ENCODE results near the gene SYCE1L. TPM values are rescaled to one million over a fixed set of nuclear protein-coding genes. Genes with fewer than 3 reads are reported as not detected.

SYCE1L gene
- total and polyA plus RNA-seq, 2 of the 4 experiments (the other 2 are of a cell fraction): 0.10 TPM; not detected in 1

GRCh38 chr16:77246150-77246549 is 46.9 kb downstream of the SYCE1L start:
- Histone ChIP-seq H3K9ac (ENCODE audit: low read depth, low read length) (no peak overlapping the region), H3K4me1 (ENCODE audit: control insufficient read depth, insufficient read depth, low read length) (no peaks in the 10 kb centered on the region), H3K4me3 (ENCODE audit: insufficient read depth, low read depth, low read length) (no peak overlapping the region), H3K56ac (ENCODE audit: extremely low read depth, insufficient read depth, low read length) (no peak overlapping the region), H2AFZ (replicated peaks; ENCODE audit: low read length, poor library complexity) (no peak overlapping the region), H2AK5ac (ENCODE audit: low read depth, low read length) (no peak overlapping the region), H4K5ac (ENCODE audit: low read depth, low read length) (no peak overlapping the region), H3K9me1 (ENCODE audit: insufficient read depth, low read length) (no peaks in the 10 kb centered on the region), H3K18ac (ENCODE audit: low read depth, low read length) (no peak overlapping the region), H3K27ac (ENCODE audit: insufficient read depth, low read length) (no peak overlapping the region), H2BK15ac (ENCODE audit: low read depth, low read length) (no peak overlapping the region), H4K8ac (ENCODE audit: low read depth in 2 of 2, low read length in 2 of 2) (no peak overlapping the region), H4K20me1 (ENCODE audit: insufficient read depth, low read length) (no peaks in the 10 kb centered on the region), H3K9me3 (ENCODE audit: control insufficient read depth, insufficient read depth, low read length) (no peaks in the 10 kb centered on the region), H2BK5ac (ENCODE audit: low read depth, low read length, poor library complexity, severe bottlenecking) (no peak overlapping the region), H3K36me3 (ENCODE audit: control insufficient read depth, insufficient read depth, low read length) (no peaks in the 10 kb centered on the region), H3K79me1 (ENCODE audit: low read depth in 1 of 2, low read length in 2 of 2) (no peaks in the 10 kb centered on the region), H3K27me3 (ENCODE audit: control insufficient read depth, insufficient read depth, low read length) (no peaks in the 10 kb centered on the region), H3K4me2 (ENCODE audit: low read depth, low read length) (no peak overlapping the region), H2BK20ac (ENCODE audit: low read depth, low read length) (no peak overlapping the region), H4K91ac (ENCODE audit: insufficient read depth, low read depth, low read length) (no peak overlapping the region), H3K14ac (replicated peaks; ENCODE audit: low read depth, low read length) (no peak overlapping the region), H3K4ac (ENCODE audit: low read depth, low read length) (no peak overlapping the region), H3K23ac (ENCODE audit: low read depth, low read length) (no peak overlapping the region), H2AK9ac (replicated peaks; ENCODE audit: low read depth, low read length, poor library complexity) (no peak overlapping the region), H2BK120ac (ENCODE audit: low read depth, low read length) (no peak overlapping the region)
- dilution Hi-C loops (cut with HindIII; ENCODE audit: low sequenced_read_pairs, unreplicated experiment) (loop anchor here (25.0 kb wide), 1 partner anchor 341 kb away; no protein-coding TSS in a partner anchor), in situ Hi-C loops (cut with MboI; ENCODE audit: low sequenced_read_pairs) (loop anchor here (25.0 kb wide), 1 partner anchor 766 kb away; the partner anchor contains the start of gene CLEC3A), intact Hi-C loops (cut with micrococcal nuclease) (no loop called here)
- POLR2A ChIA-PET (ENCODE audit: unreplicated experiment): no interaction called here
- CTCF ChIA-PET: no interaction called here
- no TSS peak for BruUV-seq (replicated peaks)
- no peak for TF ChIP-seq RFX5 (IDR thresholded peaks at IDR 0.05; ENCODE audit: low read depth, low read length)
- TF ChIP-seq ELK1 (IDR thresholded peaks at IDR 0.05; ENCODE audit: borderline replicate concordance, low read depth, low read length): no peak
- no peak for TF ChIP-seq SMC3 (IDR thresholded peaks at IDR 0.05; ENCODE audit: low read depth, low read length)
- TF ChIP-seq CEBPB (IDR thresholded peaks at IDR 0.05; ENCODE audit: low read depth, low read length): no peak
- no peak for TF ChIP-seq BHLHE40 (IDR thresholded peaks at IDR 0.05; ENCODE audit: low read depth, low read length)
- no peak for TF ChIP-seq CTCF (conservative IDR thresholded peaks at IDR 0.05; ENCODE audit: low read depth, low read length)
- no peak for TF ChIP-seq USF2 (IDR thresholded peaks at IDR 0.05; ENCODE audit: low read depth, low read length)
- TF ChIP-seq MXI1 (IDR thresholded peaks at IDR 0.05; ENCODE audit: borderline replicate concordance, low read depth, low read length): no peak
- TF ChIP-seq RCOR1 (IDR thresholded peaks at IDR 0.05; ENCODE audit: insufficient replicate concordance, low read length): no peak
- ATAC-seq (ENCODE audit: low read depth) (no peak), DNase-seq (no peak)
- 100% methylated on average over 1 of the region's 2 CpGs; no CpG with 5 or more reads in 1 of the 2 experiments for WGBS, 2 experiments (ENCODE audit: extremely low coverage in 2 of 2, insufficient read length in 1 of 2)

Data from IMR-90 (cell line).